SK-N-SH (cell line): ENCODE results near the gene ARHGEF10L. TPM values are rescaled to one million over a fixed set of nuclear protein-coding genes. Genes with fewer than 3 reads are reported as not detected.
A peak's percentile ranks its signal among the peaks of the same experiment; 100 is the strongest.

Experiments
- CTCF ChIA-PET: fragments of 300-600, 350-600 bp; formaldehyde crosslinking; extraction: SDS; loops from one replicate; lab custom pipeline; 2021; lab: Yijun Ruan, JAX
- POLR2A ChIA-PET: fragments of 350-600 bp; sonication (Branson Sonifier 250); formaldehyde crosslinking; extraction: SDS; loops from one replicate; lab custom pipeline; 2020; ENCODE audit warnings: antibody characterized with exemption, inconsistent platforms; lab: Yijun Ruan, JAX
- DNase-seq: peaks from one replicate; pipeline ENCODE4 v3.0.0; 2012
- H2AFZ ChIP-seq: fragments of 200-600 bp; sonication (generic); 2 replicates; pipeline ENCODE4 v1.8.1; 2016; ENCODE audit warnings: antibody characterized with exemption, mild to moderate bottlenecking, low read depth
- H3F3A ChIP-seq: fragments of 200-600 bp; sonication (generic); replicated peaks from 2 replicates; pipeline ENCODE3; 2016; ENCODE audit warnings: antibody characterized with exemption, mild to moderate bottlenecking; ENCODE audit not compliant: insufficient read depth
- H3K27ac ChIP-seq, 2 experiments: fragments of 200-500 bp in 1 of 2; fragments of 200-600 bp in 1 of 2; sonication (Bioruptor generic) in 1 of 2; sonication (generic), shearing (Covaris generic) in 1 of 2; 2 replicates each; pipeline versions ENCODE4 v1.5.1 to v1.6.1; 2014 to 2016; ENCODE audit warnings: low read depth in 2 of 2, inconsistent platforms in 1 of 2, low read length in 1 of 2, mild to moderate bottlenecking in 1 of 2, mixed read lengths in 1 of 2
- H3K27me3 ChIP-seq: fragments of 200-600 bp; sonication (generic), shearing (Covaris generic); 2 replicates; pipeline ENCODE4 v1.6.1; 2016; ENCODE audit warnings: mixed run types; ENCODE audit not compliant: insufficient read depth
- H3K36me3 ChIP-seq, 2 experiments: fragments of 200-500 bp in 1 of 2; fragments of 200-600 bp in 1 of 2; sonication (Bioruptor generic) in 1 of 2; sonication (generic) in 1 of 2; replicated peaks in 1 of 2; 2 replicates each; pipeline versions ENCODE3 to v1.5.1; 2014 to 2016; ENCODE audit warnings: low read length in 1 of 2, mild to moderate bottlenecking in 1 of 2; ENCODE audit not compliant: insufficient read depth in 2 of 2, control insufficient read depth in 1 of 2
- H3K4me1 ChIP-seq, 2 experiments: fragments of 200-500 bp in 1 of 2; fragments of 200-600 bp in 1 of 2; sonication (Bioruptor generic) in 1 of 2; sonication (generic), shearing (Covaris generic) in 1 of 2; 2 replicates each; pipeline versions ENCODE4 v1.5.1 to v1.6.1; 2014 to 2016; ENCODE audit warnings: low read depth in 1 of 2, low read length in 1 of 2, mixed run types in 1 of 2; ENCODE audit not compliant: insufficient read depth in 2 of 2, control insufficient read depth in 1 of 2
- H3K4me2 ChIP-seq: fragments of 200-600 bp; sonication (generic), shearing (Covaris generic); 2 replicates; pipeline ENCODE4 v1.6.1; 2017; ENCODE audit warnings: mixed run types
- H3K4me3 ChIP-seq, 2 experiments: fragments of 200-500 bp in 1 of 2; fragments of 200-600 bp in 1 of 2; sonication (Bioruptor generic) in 1 of 2; sonication (generic), shearing (Covaris generic) in 1 of 2; 2 replicates each; pipeline versions ENCODE4 v1.5.1 to v1.8.1; 2014 to 2016; ENCODE audit warnings: low read depth in 2 of 2, inconsistent platforms in 1 of 2, low read length in 1 of 2, mild to moderate bottlenecking in 1 of 2, mixed read lengths in 1 of 2, moderate library complexity in 1 of 2
- H3K79me2 ChIP-seq: fragments of 200-600 bp; sonication (generic); 2 replicates; pipeline ENCODE4 v1.8.1; 2017; ENCODE audit warnings: mild to moderate bottlenecking; ENCODE audit not compliant: insufficient read depth
- H3K9ac ChIP-seq: fragments of 200-600 bp; sonication (generic); 2 replicates; pipeline ENCODE4 v1.6.1; 2017; ENCODE audit warnings: mixed run types
- H3K9me2 ChIP-seq: fragments of 200-600 bp; sonication (generic); 2 replicates; pipeline ENCODE4 v1.6.1; 2017; ENCODE audit warnings: mixed run types
- H3K9me3 ChIP-seq: fragments of 200-600 bp; sonication (generic); 2 replicates; pipeline ENCODE4 v1.6.1; 2017; ENCODE audit warnings: mixed run types, mild to moderate bottlenecking, moderate library complexity
- H4K20me1 ChIP-seq: fragments of 200-600 bp; sonication (generic); 2 replicates; pipeline ENCODE4 v1.6.1; 2017; ENCODE audit warnings: mild to moderate bottlenecking, mixed run types; ENCODE audit not compliant: insufficient read depth
- CHD2 ChIP-seq: fragments of 150-350 bp; IDR thresholded peaks from 2 replicates; pipeline ENCODE4 v1.6.1; 2018; ENCODE audit warnings: low read length; ENCODE audit not compliant: partially characterized antibody
- EP300 ChIP-seq, 2 experiments: IDR thresholded peaks; 2 replicates each; pipeline versions ENCODE4 v1.4.0 to v1.6.1; 2012; ENCODE audit warnings: borderline replicate concordance in 1 of 2, low read depth in 1 of 2, low read length in 1 of 2
- EZH2phosphoT487 ChIP-seq: fragments of 200-600 bp; sonication (generic); IDR thresholded peaks from 2 replicates; pipeline ENCODE4 v1.6.1; 2017; ENCODE audit warnings: low read depth, mixed run types, mild to moderate bottlenecking, antibody characterized with exemption, moderate library complexity, borderline replicate concordance
- FOXJ3 ChIP-seq: sonication (generic); formaldehyde crosslinking; IDR thresholded peaks from 2 replicates; pipeline ENCODE4 v1.5.1; 2020; ENCODE audit warnings: mild to moderate bottlenecking, missing genetic modification reagents
- GABPA ChIP-seq: IDR thresholded peaks from 2 replicates; pipeline ENCODE4 v1.4.0; 2012; ENCODE audit warnings: low read depth, mild to moderate bottlenecking
- MEF2A ChIP-seq: IDR thresholded peaks from 2 replicates; pipeline ENCODE4 v1.4.0; 2012; ENCODE audit warnings: low read depth, borderline replicate concordance
- MXI1 ChIP-seq: IDR thresholded peaks from 2 replicates; pipeline ENCODE4 v1.6.1; 2012; ENCODE audit warnings: mild to moderate bottlenecking, low read depth, low read length, improper control_type of control experiment
- RCOR1 ChIP-seq: fragments of 150-350 bp; IDR thresholded peaks from 2 replicates; pipeline ENCODE4 v1.6.1; 2017; ENCODE audit warnings: antibody characterized with exemption, low read length
- RFX5 ChIP-seq: IDR thresholded peaks from 2 replicates; pipeline ENCODE4 v1.6.1; 2012; ENCODE audit warnings: mild to moderate bottlenecking, improper control_type of control experiment, low read length
- RXRA ChIP-seq: IDR thresholded peaks from 2 replicates; pipeline ENCODE4 v1.4.0; 2012; ENCODE audit warnings: low read depth, mild to moderate bottlenecking, borderline replicate concordance
- SMC3 ChIP-seq: IDR thresholded peaks from 2 replicates; pipeline ENCODE4 v1.6.1; 2012; ENCODE audit warnings: low read depth, low read length, improper control_type of control experiment
- TCF12 ChIP-seq: IDR thresholded peaks from 2 replicates; pipeline ENCODE4 v1.4.0; 2012
- WGBS: methylation state at CpG from one replicate; pipeline ENCODE4 v1.1.6; 2017; ENCODE audit warnings: low lambda C conversion rate; 5-methylcytosine and 5-hydroxymethylcytosine counted together
- polyA plus RNA-seq, 3 experiments: library from polyadenylated mRNA; depleted of rRNA; stranded (reverse); fragments of >200 nt; gene quantifications; 2 replicates each; pipeline ENCODE4 v1.2.3, GENCODE V29; 2012
- TF ChIP-seq, protein P1 (sequence below): fragments of 200-600 bp; sonication (generic); IDR thresholded peaks from 2 replicates; pipeline ENCODE4 v1.6.1; 2017; ENCODE audit warnings: antibody characterized with exemption, mild to moderate bottlenecking, moderate library complexity
- TF ChIP-seq, protein P2 (sequence below): IDR thresholded peaks from 2 replicates; pipeline ENCODE4 v1.4.0; 2012; ENCODE audit warnings: low read depth, borderline replicate concordance
- TF ChIP-seq, protein P3 (sequence below): IDR thresholded peaks from 2 replicates; pipeline ENCODE4 v1.4.0; 2012; ENCODE audit warnings: low read depth

ARHGEF10L gene
- polyA plus RNA-seq, 1 of the 3 experiments (the other 2 are of a cell fraction), result 12.5 TPM

DNA sequence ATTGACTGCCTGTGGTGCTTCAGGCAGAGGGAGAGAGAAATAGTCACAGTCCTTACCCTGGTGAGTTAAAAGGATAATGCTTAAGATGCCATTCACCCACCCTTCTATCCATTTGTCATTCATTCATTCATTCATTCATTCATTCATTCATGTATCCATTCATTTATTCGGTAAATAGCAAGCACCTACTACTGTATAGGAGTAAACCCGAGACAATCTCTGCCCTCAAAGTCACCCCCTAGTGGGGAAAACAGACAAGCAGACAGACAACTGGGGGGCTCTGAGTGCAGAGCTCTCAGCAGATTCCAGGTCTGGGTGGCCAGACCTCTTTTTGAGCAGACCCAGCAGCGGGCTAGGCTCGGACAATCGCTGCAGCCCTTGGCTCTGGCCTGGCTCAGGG is 201.6 kb downstream of the ARHGEF10L start:
- whole genome bisulfite sequencing, result 55% methylated on average over 3 of the region's 5 CpGs
- ChIA-PET CTCF (interaction anchor here (0.9 to 2.0 kb wide), 2 partner anchors 27 to 80 kb away, joined by 3 to 7 read pairs; no protein-coding TSS in a partner anchor), POLR2A (no interaction called here)
- Histone ChIP-seq H3K27ac (no peak overlapping the region), H2AFZ (no peak overlapping the region), H3K4me1 (peaks cover 0 to 25% of the 10 kb centered on the region in 2 experiments; a peak in 1 of 4 replicates), H3K9me3 (no peaks in the 10 kb centered on the region), H3K4me3 (no peak overlapping the region), H3F3A (no peaks in the 10 kb centered on the region), H3K9me2 (no peaks in the 10 kb centered on the region), H3K9ac (no peak overlapping the region), H3K36me3 (no peaks in the 10 kb centered on the region), H3K27me3 (no peaks in the 10 kb centered on the region), H3K4me2 (no peak overlapping the region), H3K79me2 (no peaks in the 10 kb centered on the region), H4K20me1 (no peaks in the 10 kb centered on the region)
- DNase-seq, result no peak
- TF ChIP-seq RXRA (no peak), EP300 (IDR thresholded peaks at IDR 0.05; ENCODE audit: borderline replicate concordance in 1 of 2, low read depth in 1 of 2, low read length in 1 of 2) (no peak), RFX5 (no peak), MEF2A (no peak)

DNA sequence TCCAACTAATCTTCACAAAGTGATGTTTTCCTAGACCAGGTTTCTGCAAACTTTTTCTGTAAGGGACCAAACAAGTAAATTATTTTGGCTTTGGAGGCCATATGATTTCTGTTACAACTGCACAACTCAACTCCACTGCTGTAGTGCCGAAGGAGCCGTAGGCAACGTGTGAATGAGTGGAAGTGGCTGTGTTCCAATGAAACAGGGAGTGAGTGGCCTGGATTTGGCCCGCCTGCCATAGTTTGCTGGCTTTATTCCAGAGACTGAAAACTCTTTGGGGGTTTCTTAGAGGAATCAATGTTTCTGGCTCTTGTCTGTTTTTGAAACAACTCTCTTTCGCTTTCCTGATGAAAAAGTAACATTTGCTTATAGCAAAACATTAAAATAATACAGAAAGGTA is 203.1 kb downstream of the ARHGEF10L start:
- no peaks in the 10 kb centered on the region for H3K79me2 ChIP-seq
- no peak overlapping the region for H3K4me3 ChIP-seq
- H3F3A ChIP-seq, result no peaks in the 10 kb centered on the region
- H4K20me1 ChIP-seq, result no peaks in the 10 kb centered on the region
- peak; percentile 69 for DNase-seq
- no peaks in the 10 kb centered on the region for H3K9me3 ChIP-seq
- no peaks in the 10 kb centered on the region for H3K36me3 ChIP-seq
- H2AFZ ChIP-seq, result no peak overlapping the region
- 22% methylated on average over 5 of the region's 5 CpGs for WGBS
- no peak overlapping the region for H3K4me2 ChIP-seq
- CTCF ChIA-PET, result no interaction called here
- TF ChIP-seq RCOR1 (peak; percentile 51), EZH2phosphoT487 (no peak), MXI1 (peak; percentile 33; the same call in 1 of the 2 replicates), SMC3 (peak; percentile 0; the same call in 1 of the 2 replicates), TCF12 (no peak), CHD2 (peak; percentile 42)
- POLR2A ChIA-PET, result no interaction called here
- H3K9ac ChIP-seq, result no peak overlapping the region
- no peaks in the 10 kb centered on the region for H3K27me3 ChIP-seq
- H3K27ac ChIP-seq, result peak overlapping the region in 1 of 2 experiments; percentile 31; a peak in 1 of 4 replicates
- no peaks in the 10 kb centered on the region for H3K9me2 ChIP-seq
- peaks cover 0 to 21% of the 10 kb centered on the region in 2 experiments; a peak in 1 of 4 replicates for H3K4me1 ChIP-seq

DNA sequence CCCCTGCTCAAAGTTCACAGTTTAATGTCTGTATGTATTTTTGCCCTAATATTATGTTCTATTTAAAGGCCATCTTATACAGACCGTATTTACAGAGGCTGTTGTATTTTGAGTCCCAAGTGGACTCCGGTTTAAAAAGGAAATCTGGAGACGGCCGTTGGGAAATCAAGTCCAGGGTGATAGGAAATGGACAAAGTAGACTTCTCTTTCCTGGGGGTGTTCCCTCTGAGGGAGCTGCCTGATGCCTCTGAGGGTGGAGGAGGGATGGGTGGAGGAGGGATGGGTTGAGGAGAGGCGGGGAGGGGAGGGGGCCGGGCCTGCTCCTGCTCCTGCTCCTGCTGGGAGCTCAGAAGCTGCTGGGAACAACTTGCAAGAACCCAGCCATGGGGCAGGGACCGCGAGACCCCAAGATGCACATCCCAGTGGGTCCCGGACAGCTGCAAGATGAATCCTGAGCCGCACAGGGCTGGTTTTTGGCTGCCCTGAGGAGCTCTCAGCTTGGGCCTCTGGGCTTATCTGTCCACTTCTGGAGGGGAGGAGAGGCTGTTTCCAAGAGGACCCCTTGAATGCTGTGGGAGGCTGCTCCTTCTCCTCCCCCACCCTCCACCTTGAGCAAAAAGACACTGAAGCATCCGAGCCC is 203.6 kb downstream of the ARHGEF10L start:
- no peaks in the 10 kb centered on the region for H3K79me2 ChIP-seq
- no peak overlapping the region for H3K4me3 ChIP-seq
- no peak overlapping the region for H2AFZ ChIP-seq
- H3K9me3 ChIP-seq, result no peaks in the 10 kb centered on the region
- H3F3A ChIP-seq, result no peaks in the 10 kb centered on the region
- TF ChIP-seq, protein P1, sequence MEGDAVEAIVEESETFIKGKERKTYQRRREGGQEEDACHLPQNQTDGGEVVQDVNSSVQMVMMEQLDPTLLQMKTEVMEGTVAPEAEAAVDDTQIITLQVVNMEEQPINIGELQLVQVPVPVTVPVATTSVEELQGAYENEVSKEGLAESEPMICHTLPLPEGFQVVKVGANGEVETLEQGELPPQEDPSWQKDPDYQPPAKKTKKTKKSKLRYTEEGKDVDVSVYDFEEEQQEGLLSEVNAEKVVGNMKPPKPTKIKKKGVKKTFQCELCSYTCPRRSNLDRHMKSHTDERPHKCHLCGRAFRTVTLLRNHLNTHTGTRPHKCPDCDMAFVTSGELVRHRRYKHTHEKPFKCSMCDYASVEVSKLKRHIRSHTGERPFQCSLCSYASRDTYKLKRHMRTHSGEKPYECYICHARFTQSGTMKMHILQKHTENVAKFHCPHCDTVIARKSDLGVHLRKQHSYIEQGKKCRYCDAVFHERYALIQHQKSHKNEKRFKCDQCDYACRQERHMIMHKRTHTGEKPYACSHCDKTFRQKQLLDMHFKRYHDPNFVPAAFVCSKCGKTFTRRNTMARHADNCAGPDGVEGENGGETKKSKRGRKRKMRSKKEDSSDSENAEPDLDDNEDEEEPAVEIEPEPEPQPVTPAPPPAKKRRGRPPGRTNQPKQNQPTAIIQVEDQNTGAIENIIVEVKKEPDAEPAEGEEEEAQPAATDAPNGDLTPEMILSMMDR, result no peak
- no peak for TF ChIP-seq FOXJ3
- no peak for TF ChIP-seq MXI1
- TF ChIP-seq, protein P2, sequence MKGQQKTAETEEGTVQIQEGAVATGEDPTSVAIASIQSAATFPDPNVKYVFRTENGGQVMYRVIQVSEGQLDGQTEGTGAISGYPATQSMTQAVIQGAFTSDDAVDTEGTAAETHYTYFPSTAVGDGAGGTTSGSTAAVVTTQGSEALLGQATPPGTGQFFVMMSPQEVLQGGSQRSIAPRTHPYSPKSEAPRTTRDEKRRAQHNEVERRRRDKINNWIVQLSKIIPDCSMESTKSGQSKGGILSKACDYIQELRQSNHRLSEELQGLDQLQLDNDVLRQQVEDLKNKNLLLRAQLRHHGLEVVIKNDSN, result no peak
- TF ChIP-seq GABPA, result no peak
- TF ChIP-seq, protein P3, sequence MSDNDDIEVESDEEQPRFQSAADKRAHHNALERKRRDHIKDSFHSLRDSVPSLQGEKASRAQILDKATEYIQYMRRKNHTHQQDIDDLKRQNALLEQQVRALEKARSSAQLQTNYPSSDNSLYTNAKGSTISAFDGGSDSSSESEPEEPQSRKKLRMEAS, result no peak
- WGBS, result 55% methylated on average over 6 of the region's 11 CpGs
- peaks cover 0 to 21% of the 10 kb centered on the region in 2 experiments; a peak in 1 of 4 replicates for H3K4me1 ChIP-seq
- H4K20me1 ChIP-seq, result no peaks in the 10 kb centered on the region
- no peak for DNase-seq
- H3K9me2 ChIP-seq, result no peaks in the 10 kb centered on the region
- H3K27ac ChIP-seq, result peak overlapping the region in 1 of 2 experiments; percentile 31; a peak in 1 of 4 replicates
- POLR2A ChIA-PET, result no interaction called here
- H3K27me3 ChIP-seq, result no peaks in the 10 kb centered on the region
- H3K4me2 ChIP-seq, result no peak overlapping the region
- no peak overlapping the region for H3K9ac ChIP-seq
- CTCF ChIA-PET, result interaction anchor here (1.2 to 1.6 kb wide), 3 partner anchors 12 to 181 kb away, joined by 3 to 4 read pairs (median 3); no protein-coding TSS in a partner anchor
- no peaks in the 10 kb centered on the region for H3K36me3 ChIP-seq
